Psoas muscle (tissue), 8 donors: ENCODE measurements around the gene KRT33A. TPM values are rescaled to one million over a fixed set of nuclear protein-coding genes. Genes with fewer than 3 reads are reported as not detected.

Source experiments
- ATAC-seq, 4 donors: fragments of 200-7000 bp; cut with Tn5 transposase; one replicate each; pipeline ENCODE4 v1.9.1; 2020; ENCODE audit warnings: moderate library complexity in 3 of 4, mild to moderate bottlenecking in 2 of 4
- DNase-seq, 2 donors: peaks; one replicate each; pipeline ENCODE4 v3.0.0-alpha.2; 2020
- H3K27ac ChIP-seq: fragments of 200-600 bp; one replicate; pipeline ENCODE4 v1.8.0; 2022
- H3K27me3 ChIP-seq, 3 donors: fragments of 200-600 bp in 1 of 3; one replicate each; pipeline versions ENCODE4 v1.6.1 to v1.8.0; 2013 to 2022; ENCODE audit warnings: low read length in 2 of 3, mild to moderate bottlenecking in 2 of 3, moderate library complexity in 1 of 3; ENCODE audit not compliant: insufficient read depth in 3 of 3
- H3K36me3 ChIP-seq, 2 donors: fragments of 200-600 bp in 1 of 2; one replicate each; pipeline versions ENCODE4 v1.6.1 to v1.8.0; 2013 to 2022; ENCODE audit warnings: low read depth in 1 of 2, mild to moderate bottlenecking in 1 of 2, moderate library complexity in 1 of 2; ENCODE audit not compliant: insufficient read depth in 1 of 2
- H3K4me1 ChIP-seq: fragments of 200-600 bp; one replicate; pipeline ENCODE4 v1.8.0; 2022
- H3K4me3 ChIP-seq: fragments of 200-600 bp; one replicate; pipeline ENCODE4 v1.8.0; 2022; ENCODE audit warnings: mild to moderate bottlenecking
- H3K9me3 ChIP-seq: fragments of 200-600 bp; one replicate; pipeline ENCODE4 v1.8.0; 2022
- WGBS, 3 donors: extraction: QIAGEN DNeasy Blood & Tissue Kit; methylation state at CpG; one replicate each; pipeline versions ENCODE4 v1.1.6 to v1.1.7; 2013; 5-methylcytosine and 5-hydroxymethylcytosine counted together
- intact Hi-C, 2 donors: fragments of 100-400 bp; cut with DNase I; formaldehyde crosslinking; loops; one replicate each; pipeline versions ENCODE4 v1.11.0 to v1.14.2; 2022
- polyA plus RNA-seq, 3 donors: library from polyadenylated mRNA; stranded (reverse); fragments of 200-250 nt; gene quantifications; one replicate each; pipeline ENCODE4 v1.2.3, GENCODE V29; 2013
- total RNA-seq, 4 donors: library from RNA; stranded (reverse); fragmentation: NEBNext Ultra II Directional in 2 of 4; extraction: Animal tissue kit (Norgen Biotek cat#: 25700) in 2 of 4; gene quantifications; one replicate each; pipeline versions ENCODE4 v1.2.1 to v1.2.4, GENCODE V29; 2021 to 2023
- TF ChIP-seq, protein P1 (sequence below): fragments of 200-600 bp; IDR thresholded peaks from one replicate; pipeline ENCODE4 v1.8.0; 2022; ENCODE audit warnings: antibody characterized with exemption
- donor health status: healthy with polysubstance abuse.
- donor health status: DM: no; HTN: no; CAD: no; lungs with moderate emphysema.
- donor health status: Bipolar disorder and iron deficiency.
- donor health status: healthy.
- donor health status: DM: yes; HTN: yes; CAD: no.
- donor health status: DM: no; HTN: no; CAD: no.
- donor health status: DM: no; HTN: no; CAD: no.
- donor health status: DM: yes; HTN: yes; CAD: no.

Gene KRT33A
- total and polyA plus RNA-seq, 7 donors = not detected

DNA sequence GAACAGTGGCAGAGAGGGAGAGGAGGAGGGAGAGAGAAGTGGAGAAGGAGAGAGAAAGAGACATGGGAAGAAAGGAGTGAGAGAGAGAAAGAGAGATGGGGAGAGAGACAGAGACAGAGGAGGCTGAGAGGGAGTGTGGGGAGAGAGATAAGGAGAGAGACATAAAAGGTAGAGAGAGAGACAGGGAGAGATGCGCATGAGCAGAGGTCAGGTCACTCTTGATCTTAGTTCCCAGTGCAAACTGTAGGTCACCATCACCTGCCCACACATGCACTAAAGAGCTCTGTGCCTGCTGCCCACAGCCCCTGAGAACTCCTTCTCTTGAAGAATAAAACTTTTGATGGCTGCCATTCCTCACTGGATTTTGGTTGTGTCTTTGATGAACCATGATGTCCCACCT, 14.9 kb downstream of the KRT33A start:
- intact Hi-C loops = no loop called here
- WGBS, 3 donors = 93 to 100% (median 93%) methylated on average over 1 of the region's 1 CpG
- Histone ChIP-seq H3K4me1 (no peaks in the 10 kb centered on the region), H3K4me3 (no peak overlapping the region), H3K9me3 (no peaks in the 10 kb centered on the region), H3K27ac (no peak overlapping the region), H3K27me3 (no peaks in the 10 kb centered on the region), H3K36me3 (no peaks in the 10 kb centered on the region)
- TF ChIP-seq, protein P1, sequence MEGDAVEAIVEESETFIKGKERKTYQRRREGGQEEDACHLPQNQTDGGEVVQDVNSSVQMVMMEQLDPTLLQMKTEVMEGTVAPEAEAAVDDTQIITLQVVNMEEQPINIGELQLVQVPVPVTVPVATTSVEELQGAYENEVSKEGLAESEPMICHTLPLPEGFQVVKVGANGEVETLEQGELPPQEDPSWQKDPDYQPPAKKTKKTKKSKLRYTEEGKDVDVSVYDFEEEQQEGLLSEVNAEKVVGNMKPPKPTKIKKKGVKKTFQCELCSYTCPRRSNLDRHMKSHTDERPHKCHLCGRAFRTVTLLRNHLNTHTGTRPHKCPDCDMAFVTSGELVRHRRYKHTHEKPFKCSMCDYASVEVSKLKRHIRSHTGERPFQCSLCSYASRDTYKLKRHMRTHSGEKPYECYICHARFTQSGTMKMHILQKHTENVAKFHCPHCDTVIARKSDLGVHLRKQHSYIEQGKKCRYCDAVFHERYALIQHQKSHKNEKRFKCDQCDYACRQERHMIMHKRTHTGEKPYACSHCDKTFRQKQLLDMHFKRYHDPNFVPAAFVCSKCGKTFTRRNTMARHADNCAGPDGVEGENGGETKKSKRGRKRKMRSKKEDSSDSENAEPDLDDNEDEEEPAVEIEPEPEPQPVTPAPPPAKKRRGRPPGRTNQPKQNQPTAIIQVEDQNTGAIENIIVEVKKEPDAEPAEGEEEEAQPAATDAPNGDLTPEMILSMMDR = no peak
- ATAC-seq (no peak), DNase-seq (no peak)

DNA sequence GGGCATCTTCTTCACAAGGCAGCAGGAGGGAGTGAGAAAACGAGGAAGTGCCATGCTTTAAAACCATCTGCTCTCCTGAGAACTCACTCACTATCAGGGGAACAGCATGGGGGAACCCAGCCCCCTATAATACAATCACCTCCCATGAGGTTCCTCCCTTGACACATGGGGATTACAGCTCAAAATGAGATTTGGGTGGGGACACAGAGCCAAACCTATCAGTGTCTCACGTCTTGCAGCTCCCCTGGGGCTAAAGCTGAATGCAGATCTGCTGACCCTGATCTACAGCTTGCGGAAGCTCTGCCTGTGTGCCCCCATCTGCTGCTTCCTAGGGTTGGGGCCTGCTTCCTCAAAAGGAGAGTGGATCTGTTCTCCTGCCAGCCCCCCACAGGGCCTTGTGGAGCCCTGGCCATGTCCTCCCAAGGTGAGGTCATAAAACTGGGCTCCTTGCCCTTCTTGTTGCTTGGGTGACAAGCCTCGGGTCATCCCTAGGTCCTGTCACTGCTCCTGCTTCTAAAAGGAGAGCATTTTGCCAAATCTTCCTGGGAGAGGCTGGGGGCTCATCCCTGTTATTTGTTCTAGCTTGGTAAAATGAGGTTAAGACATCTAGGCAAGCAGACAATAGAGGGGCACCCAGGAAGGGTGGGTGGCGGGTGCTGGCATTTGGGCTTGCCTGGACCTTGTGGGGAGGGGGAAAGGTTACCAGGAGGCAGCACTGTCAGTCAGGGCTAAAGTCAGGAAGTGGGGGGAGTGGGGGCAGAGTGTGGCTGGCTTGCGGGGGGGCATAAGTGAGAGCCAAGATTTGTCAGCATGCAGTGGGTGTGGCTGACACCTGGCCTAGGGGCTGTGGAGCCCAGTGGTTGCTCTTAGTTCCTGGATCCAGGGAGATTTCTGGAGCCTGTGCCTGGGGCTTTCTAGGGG, 16.0 kb downstream of the KRT33A start:
- Histone ChIP-seq H3K9me3 (no peaks in the 10 kb centered on the region), H3K27me3 (no peaks in the 10 kb centered on the region), H3K4me1 (no peaks in the 10 kb centered on the region), H3K36me3 (no peaks in the 10 kb centered on the region), H3K27ac (no peak overlapping the region), H3K4me3 (no peak overlapping the region)
- DNase-seq = no peak
- intact Hi-C loops = no loop called here
- ATAC-seq = no peak
- WGBS, 3 donors = 69 to 83% (median 71%) methylated on average over 6 of the region's 6 CpGs
- TF ChIP-seq, protein P1 = no peak

DNA sequence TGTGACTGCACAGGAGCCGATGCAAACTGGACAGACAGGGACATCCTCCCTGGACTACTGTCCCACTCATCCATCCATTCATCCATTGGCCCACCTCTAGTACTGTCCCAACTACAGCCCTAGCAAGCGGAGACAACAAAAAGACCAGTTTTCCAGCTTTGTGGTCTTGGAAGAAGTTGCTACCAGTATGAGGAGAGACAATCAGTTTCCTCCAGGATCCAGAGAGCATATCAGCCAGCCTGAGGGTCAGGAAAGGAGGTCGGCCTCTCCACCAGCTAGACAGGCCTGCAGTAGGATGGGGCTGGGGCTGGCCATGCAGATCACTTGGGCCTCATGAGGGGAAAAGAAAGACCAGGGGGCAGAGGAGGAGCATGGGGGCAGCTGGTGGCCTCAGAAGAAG, 16.8 kb downstream of the KRT33A start:
- intact Hi-C loops = no loop called here
- no peaks in the 10 kb centered on the region for H3K27me3 ChIP-seq
- whole genome bisulfite sequencing, 3 donors = 92 to 96% (median 93%) methylated on average over 3 of the region's 3 CpGs
- no peak for ATAC-seq
- no peak overlapping the region for H3K4me3 ChIP-seq
- H3K27ac ChIP-seq = no peak overlapping the region
- H3K36me3 ChIP-seq = no peaks in the 10 kb centered on the region
- DNase-seq = no peak
- H3K4me1 ChIP-seq = no peaks in the 10 kb centered on the region
- TF ChIP-seq, protein P1 = no peak
- H3K9me3 ChIP-seq = no peaks in the 10 kb centered on the region

DNA sequence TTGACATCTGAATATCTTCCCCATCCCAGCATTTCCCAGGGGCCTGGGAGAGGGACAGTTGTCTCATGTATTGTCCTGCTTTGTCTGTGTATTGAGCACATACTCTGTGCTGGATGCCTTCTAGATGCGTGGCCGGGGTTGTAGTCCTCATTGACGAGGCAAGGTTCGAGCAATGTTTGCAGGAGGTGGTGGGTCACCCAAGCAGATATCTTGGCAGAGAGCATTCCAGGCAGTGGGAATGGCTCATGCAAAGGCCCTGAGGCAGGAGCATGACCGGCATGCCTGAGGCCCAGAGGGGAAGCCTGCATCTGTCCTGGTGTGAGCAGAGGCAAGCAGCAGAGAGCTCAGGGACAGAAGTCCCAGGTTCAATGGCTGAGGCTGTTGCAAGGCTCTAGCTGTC, 17.5 kb downstream of the KRT33A start:
- no peaks in the 10 kb centered on the region for H3K27me3 ChIP-seq
- intact Hi-C loops = no loop called here
- no peaks in the 10 kb centered on the region for H3K36me3 ChIP-seq
- DNase-seq = no peak
- no peak overlapping the region for H3K27ac ChIP-seq
- WGBS, 3 donors = 94 to 97% (median 96%) methylated on average over 5 of the region's 5 CpGs
- no peak for ATAC-seq
- H3K4me3 ChIP-seq = no peak overlapping the region
- TF ChIP-seq, protein P1 = no peak
- H3K9me3 ChIP-seq = no peaks in the 10 kb centered on the region
- no peaks in the 10 kb centered on the region for H3K4me1 ChIP-seq

DNA sequence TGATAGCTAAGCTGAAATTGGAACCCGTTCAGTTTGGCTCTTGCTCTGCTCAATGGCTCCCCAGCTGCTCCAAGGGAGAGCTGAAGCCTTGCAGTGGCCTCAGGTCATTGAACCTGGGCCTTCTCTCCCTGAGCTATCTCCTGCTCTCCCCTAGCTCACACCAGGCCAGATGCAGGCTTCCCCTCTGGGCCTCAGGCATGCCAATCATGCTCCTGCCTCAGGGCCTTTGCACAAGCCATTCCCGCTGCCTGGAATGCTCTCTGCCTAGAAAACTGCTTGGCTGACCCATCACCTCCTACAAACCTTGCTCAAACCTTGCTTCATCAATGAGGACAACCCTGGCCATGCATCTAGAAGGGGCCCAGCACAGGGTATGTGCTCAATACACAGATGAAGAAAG, 18.4 kb downstream of the KRT33A start:
- Histone ChIP-seq H3K4me1 (no peaks in the 10 kb centered on the region), H3K4me3 (no peak overlapping the region), H3K36me3 (no peaks in the 10 kb centered on the region), H3K9me3 (no peaks in the 10 kb centered on the region), H3K27me3 (no peaks in the 10 kb centered on the region), H3K27ac (no peak overlapping the region)
- intact Hi-C loops = no loop called here
- WGBS, 3 donors = 68 to 71% (median 68%) methylated on average over 2 of the region's 2 CpGs
- DNase-seq = no peak
- TF ChIP-seq, protein P1 = no peak
- no peak for ATAC-seq
